GDM1 (cell line): ENCODE results near the gene CDH23.

Experiments
- DNase-seq: peaks from one replicate; lab custom pipeline; 2025; lab: John Stamatoyannopoulos, UW

The CDH23 gene

GRCh38 chr10:71708897-71709882, 312.5 kb downstream of the CDH23 start:
- DNase-seq: no peak

- DNase-seq: no peak
These were observed 313.8 kb downstream of the CDH23 start for GRCh38 chr10:71710519-71710918.

DNA sequence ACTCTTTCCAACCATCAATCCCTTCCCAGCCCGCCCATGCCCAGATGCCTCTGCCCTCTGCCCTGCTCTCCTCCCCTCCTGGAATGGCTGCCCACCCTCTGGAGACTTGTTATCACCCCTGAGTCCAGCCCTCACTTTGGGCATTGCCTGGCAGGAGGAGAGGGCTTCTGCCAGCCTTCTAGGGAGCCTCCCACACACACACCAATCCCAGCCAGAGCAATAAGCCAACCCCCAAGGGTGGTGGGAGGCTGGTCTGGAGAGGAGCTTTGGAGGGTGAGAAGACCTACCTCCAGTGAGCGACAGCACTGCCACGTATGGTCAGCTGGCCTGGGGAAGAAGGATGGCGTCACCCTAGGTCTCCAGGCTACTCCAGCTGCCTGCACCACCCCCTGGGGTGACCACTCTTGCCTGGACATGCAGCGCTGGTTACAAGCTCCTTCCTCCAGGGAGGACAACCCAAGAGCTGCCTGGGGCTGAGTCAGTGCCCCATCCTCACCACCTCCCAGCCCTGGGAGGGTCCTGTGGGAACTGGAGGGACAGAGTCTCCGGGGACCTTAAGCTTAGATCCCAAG, 314.4 kb downstream of the CDH23 start:
- DNase-seq: no peak

- DNase-seq: no peak
These were observed 315.4 kb downstream of the CDH23 start for GRCh38 chr10:71712170-71712569.

DNA sequence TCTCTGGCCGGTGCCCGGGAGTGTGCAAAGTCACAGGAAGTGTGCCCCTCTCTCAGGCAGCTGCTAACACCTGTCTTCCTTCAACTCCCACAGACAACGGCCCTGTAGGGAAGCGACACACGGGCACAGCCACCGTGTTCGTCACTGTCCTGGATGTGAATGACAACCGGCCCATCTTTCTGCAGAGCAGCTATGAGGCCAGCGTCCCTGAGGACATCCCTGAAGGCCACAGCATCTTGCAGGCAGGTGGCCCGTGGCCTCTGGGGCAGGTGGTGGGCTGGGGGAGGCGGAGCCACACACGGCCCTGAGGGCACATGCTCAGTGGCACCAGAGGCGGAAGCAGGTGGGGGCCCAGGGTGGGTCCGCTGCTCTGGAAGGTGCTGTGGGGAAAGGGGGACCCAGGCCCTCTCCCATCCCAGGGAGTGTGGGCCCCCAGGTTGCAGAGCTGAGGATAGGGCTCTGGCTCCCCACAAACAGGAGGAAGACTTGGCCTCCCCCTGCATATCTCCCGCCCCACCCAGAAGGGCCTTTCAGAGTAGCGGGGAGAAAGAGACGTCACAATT, 315.9 kb downstream of the CDH23 start:
- no peak for DNase-seq

DNA sequence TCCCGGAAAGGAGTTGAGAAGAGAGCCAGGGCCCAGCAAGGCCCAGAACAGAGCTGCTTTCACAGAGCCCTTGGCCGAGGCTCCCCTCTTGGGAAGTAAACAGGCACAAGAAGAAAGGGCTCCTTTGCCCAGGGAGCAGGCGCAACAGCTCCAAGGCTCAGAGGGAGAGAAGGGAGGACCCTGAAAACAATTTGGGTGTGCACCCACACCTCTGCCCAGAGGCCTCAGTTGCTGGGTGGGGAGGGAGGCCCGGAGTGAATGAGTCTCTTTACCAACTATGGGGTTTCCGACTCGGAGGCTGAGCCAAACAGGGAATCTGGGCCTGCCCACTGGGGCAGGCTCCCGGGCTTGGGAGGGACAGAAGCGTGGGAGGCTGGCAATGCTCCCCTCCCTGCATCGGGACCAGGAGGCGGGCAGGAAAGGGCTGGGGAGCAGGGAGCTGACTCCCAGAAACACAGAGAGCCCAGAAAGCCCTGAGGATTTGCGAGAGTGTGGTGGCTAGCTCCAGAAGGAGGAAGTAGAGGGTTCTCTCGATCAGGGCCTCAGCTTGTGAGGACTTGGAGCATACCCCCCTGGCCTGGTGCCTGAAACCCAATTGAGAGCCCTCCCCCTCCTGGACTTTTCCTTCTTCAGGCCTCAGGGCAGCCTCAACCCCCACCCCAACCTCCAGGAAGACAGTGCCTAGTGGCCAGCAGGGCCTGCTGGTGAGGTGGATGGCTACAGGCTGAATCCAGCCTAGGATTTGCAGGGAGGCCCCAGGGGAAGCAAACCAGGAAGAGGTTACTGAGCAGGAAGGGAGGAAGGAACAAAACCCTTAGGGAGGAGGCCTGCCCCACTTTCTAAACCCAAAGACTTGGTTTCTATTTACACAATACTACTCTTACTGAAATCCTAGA, 316.7 kb downstream of the CDH23 start:
- DNase-seq: peak; percentile 83

DNA sequence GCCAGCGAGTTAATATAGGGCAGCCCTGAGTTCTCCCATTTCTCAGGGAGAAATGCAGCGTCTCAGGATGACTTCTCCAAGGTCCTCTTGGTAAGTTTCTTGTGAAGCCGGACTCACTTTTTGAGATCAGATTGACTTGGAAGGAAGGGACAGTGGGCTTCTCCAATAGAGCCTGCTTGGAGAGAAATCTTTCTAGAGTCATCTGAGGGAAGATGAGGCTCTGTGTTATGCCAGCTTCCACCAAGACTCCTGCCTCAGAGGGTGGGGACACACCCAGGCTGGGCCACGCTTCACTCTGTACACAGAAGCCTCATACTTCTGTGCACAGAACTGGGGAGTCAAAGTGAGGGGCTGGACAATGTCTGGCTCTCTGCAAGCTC, 317.3 kb downstream of the CDH23 start:
- no peak for DNase-seq

GRCh38 chr10:71714592-71714991, 317.9 kb downstream of the CDH23 start:
- DNase-seq: no peak

DNA sequence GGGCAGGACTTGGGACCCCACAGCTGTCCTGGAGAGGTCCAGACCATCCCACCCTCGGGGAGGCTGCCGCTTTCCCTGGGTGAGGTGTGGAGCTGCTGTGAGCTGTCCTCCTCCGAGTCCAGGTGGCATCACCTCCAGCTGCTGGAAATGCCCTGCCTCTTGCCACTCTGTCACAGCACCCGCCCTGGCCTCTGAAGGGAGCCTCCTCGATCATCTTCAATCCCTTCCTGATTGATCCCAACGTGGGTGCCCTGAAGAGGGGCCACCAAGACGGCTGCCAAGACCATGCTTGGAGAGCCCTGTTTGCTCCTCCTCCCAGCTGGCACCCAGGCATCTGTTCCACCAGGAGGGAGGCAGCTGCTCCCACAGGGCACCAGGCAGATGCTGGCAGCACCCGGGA, 318.3 kb downstream of the CDH23 start:
- DNase-seq: no peak

GRCh38 chr10:71715860-71716259, 319.1 kb downstream of the CDH23 start:
- no peak for DNase-seq

DNA sequence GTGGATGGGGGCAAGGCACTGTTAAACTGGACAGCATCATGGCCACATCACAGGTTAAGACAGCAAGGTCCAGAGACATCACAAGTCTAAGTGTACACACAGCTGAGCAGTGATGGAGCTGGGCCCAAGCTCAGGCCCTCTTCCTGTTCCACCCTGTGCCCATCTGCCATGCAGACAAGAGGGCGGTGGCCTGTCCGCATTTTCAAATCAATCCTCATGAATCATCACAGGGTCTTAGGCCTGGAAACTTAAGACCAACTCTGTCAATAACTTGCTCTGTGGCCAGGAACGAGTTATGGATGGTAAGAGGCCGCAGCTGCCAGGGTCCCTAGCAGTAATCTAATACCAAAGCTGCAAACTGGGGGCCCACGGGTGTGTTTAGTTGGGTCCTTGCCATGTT, 319.7 kb downstream of the CDH23 start:
- DNase-seq: no peak

- no peak for DNase-seq
These were observed 320.3 kb downstream of the CDH23 start for GRCh38 chr10:71717056-71717455.

DNA sequence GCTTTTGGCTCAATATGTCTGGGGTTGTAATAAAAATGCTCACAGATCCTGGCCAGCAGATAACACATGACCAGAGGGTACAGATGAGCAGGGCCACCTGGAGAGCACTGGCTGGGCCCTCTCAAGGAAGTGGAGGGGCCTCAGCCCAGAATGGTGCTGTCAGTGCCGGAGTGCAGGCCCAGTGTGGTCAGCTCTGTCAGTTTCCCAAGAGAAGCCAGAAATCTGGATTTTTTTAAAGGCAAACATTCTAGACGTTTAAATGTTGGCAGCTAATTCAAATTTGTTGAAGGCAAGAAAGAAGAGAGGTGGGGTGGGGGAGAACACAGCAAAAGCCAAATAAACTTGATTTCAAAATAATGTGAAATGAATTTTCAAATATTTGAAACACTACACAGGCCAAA, 320.8 kb downstream of the CDH23 start:
- DNase-seq: no peak

- DNase-seq: no peak
These were observed 321.5 kb downstream of the CDH23 start for GRCh38 chr10:71718165-71718698.

DNA sequence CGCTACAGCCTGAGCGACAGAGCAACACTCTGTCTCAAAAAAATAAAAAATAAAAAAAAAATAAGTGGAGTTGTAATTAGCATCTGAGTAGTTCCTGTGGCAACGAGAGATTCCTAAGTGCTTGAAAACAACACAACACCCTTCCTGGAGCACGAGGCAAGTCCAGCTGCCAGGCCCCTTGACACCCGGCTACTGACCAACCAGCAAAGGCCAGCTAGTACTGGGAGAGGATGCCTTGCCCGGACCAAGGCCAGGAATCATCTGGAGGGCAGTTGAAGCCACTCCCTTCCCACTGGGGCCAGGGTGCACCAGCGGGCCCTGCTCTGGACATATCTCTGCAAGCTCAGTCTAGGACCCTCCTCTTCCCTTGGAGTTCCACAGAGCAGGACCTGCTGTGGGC, 322.3 kb downstream of the CDH23 start:
- no peak for DNase-seq

DNA sequence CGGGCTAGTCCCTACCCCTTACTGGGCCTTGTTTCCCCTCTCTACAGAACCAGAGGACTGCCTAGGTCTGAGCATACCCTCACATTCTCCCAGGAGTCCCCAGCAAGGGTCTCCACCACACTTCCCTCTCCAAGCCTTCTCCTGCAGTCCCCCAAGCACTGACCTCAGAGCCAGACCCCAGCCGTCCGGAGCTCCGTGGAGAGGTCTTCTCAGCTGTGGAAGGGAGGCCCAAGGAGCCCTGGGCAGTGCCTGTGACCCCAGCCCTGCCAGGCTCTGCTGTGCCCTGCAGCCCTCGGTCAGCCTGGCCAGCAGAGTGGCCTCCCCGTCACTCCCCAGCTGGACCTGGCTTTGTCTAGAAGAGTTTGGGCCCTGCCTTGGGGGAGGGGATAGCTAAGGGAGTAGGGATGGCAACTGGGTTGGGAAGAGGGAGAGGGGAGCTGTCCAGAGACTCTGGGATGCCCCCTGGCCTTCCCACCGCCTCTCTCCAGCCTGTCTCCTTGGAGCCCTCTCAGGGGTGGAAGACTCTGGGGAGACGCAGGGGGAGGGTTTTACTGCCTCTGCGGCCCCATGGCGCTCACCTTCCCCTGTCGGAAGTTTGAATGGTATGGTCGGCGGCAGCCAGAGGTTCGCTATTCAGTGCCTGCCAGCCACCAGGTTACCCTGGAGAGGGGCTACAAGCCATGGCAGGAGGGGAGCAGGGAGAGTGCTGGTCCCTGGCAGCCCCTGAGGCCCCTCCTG, 322.9 kb downstream of the CDH23 start, which contains the start of gene C10orf105:
C10orf105 (minus strand) TSS at position 315 of the 738 bp plus-strand sequence. CDS start 3,441 bp downstream, outside the sequence.
- no peak for DNase-seq

DNA sequence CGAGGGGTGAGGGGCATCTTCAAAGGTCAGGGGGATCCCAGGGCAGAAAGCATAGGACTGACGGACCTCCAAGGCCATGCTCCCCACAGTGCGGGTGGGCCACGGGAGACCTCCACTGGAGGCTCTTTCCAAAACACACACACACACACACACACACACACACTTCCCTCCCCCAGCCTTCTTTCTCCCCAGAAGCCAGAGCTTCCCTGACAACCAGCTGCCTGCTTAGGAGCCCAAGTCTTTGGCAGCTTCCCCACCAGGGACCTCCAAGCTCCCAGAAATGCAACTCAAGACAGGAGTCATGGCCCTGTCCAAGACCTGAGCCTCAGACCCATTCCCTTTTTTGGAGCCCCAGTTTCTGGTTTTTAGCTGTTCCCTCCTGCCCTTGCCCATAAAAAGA, 323.6 kb downstream of the CDH23 start:
- no peak for DNase-seq

- DNase-seq: no peak
These were observed 324.6 kb downstream of the CDH23 start for GRCh38 chr10:71721313-71721712.

DNA sequence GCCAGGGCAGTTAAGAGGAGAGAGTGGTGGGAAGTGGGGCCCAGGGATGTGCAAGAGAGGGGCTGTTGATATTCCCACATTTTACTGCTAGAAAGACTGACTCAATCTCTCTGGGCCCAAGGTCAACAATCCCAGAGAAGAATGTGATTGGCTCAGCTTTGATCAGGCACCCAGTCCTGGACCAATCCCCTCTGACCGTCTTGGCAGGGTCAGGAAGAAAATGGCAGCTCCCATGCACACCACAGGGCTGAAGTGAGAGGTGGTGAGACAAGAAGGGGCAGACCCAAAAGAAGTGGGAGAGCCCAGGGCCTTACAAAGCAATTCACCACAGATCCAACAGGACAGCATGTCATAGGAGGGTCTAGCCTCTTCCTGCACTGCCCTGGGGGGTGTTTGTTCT, 326.1 kb downstream of the CDH23 start:
- no peak for DNase-seq

DNA sequence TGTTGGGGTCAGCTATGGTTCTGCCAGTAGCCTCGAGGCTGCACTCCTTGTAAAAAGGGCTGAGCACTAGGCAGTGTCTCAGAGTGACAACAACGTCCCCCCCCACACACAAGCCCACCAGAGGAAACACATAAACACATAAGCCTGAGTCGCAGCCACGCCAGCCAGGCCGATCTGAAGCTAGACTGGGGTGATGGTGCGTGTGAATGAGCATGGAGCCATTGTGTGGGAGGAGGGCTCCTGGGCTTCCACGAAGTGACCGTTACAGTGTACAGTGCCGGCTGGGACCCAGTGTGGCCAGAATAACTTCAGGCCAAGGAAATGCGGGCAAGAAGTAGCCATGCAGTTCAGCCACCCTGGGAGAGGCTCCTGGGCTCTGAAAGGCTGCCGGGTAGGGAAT, 326.6 kb downstream of the CDH23 start:
- peak; percentile 9 for DNase-seq

- DNase-seq: no peak
These were observed 327.8 kb downstream of the CDH23 start for GRCh38 chr10:71724539-71724938.
